PC-3 (cell line): ENCODE results near the gene MRPS7. TPM values are rescaled to one million over a fixed set of nuclear protein-coding genes. Genes with fewer than 3 reads are reported as not detected.

Experiments
- ATAC-seq: fragments of 200-7000 bp; cut with Tn5 transposase; 2 replicates; pipeline ENCODE4 v1.9.1; 2020; ENCODE audit warnings: mild to moderate bottlenecking, moderate library complexity
- BruUV-seq: library from RNA; stranded (reverse); fragments of 400-500 nt; replicated peaks from 2 replicates; lab custom pipeline; 2021; lab: Mats Ljungman, UMichigan
- CTCF ChIA-PET: fragments of 300-600 bp; sonication (Branson Sonifier 250); formaldehyde crosslinking; loops from one replicate; lab custom pipeline; 2022; ENCODE audit warnings: antibody characterized with exemption; lab: Charles Lee
- POLR2A ChIA-PET: fragments of 300-600 bp; sonication (Branson Sonifier 250); formaldehyde crosslinking; loops from one replicate; lab custom pipeline; 2022; ENCODE audit warnings: antibody characterized with exemption; ENCODE audit not compliant: unreplicated experiment; lab: Charles Lee
- DNase-seq: peaks from one replicate; pipeline ENCODE4 v3.0.0-alpha.2; 2015
- H2AFZ ChIP-seq: fragments of 300-600 bp; sonication (generic); 2 replicates; pipeline ENCODE4 v1.6.0; 2016; ENCODE audit warnings: antibody characterized with exemption, low read length
- H3F3A ChIP-seq: fragments of 300-600 bp; sonication (generic); one replicate; pipeline ENCODE4 v1.6.0; 2017; ENCODE audit warnings: antibody characterized with exemption, low read length, control low read depth, mild to moderate bottlenecking; ENCODE audit not compliant: unreplicated experiment
- H3K27ac ChIP-seq: fragments of 300-600 bp; sonication (generic); 2 replicates; pipeline ENCODE4 v1.5.1; 2016; ENCODE audit warnings: mild to moderate bottlenecking, low read length
- H3K27me3 ChIP-seq: fragments of 300-600 bp; sonication (generic); 2 replicates; pipeline ENCODE4 v1.6.1; 2016; ENCODE audit warnings: low read length, mixed read lengths
- H3K36me3 ChIP-seq: fragments of 300-600 bp; sonication (generic); 2 replicates; pipeline ENCODE4 v1.6.1; 2016; ENCODE audit warnings: low read depth, mixed run types, low read length, mixed read lengths
- H3K4me1 ChIP-seq: fragments of 300-600 bp; sonication (generic); 2 replicates; pipeline ENCODE4 v1.5.1; 2016; ENCODE audit warnings: low read length; ENCODE audit not compliant: insufficient read depth
- H3K4me2 ChIP-seq: fragments of 300-600 bp; sonication (generic); 2 replicates; pipeline ENCODE4 v1.6.0; 2016; ENCODE audit warnings: low read length
- H3K4me3 ChIP-seq: fragments of 300-600 bp; sonication (generic); 2 replicates; pipeline ENCODE4 v1.5.1; 2016; ENCODE audit warnings: mild to moderate bottlenecking, low read length, mixed read lengths
- H3K79me2 ChIP-seq: fragments of 300-600 bp; sonication (generic); 2 replicates; pipeline ENCODE4 v1.6.1; 2017; ENCODE audit warnings: low read length, mixed read lengths
- H3K9ac ChIP-seq: fragments of 300-600 bp; sonication (generic); 2 replicates; pipeline ENCODE4 v1.6.0; 2016; ENCODE audit warnings: mild to moderate bottlenecking, low read length
- H3K9me2 ChIP-seq: fragments of 300-600 bp; sonication (generic); replicated peaks from 2 replicates; pipeline ENCODE4 v1.6.1; 2016; ENCODE audit warnings: mixed run types, low read length, mixed read lengths
- H3K9me3 ChIP-seq: fragments of 300-600 bp; sonication (generic); 2 replicates; pipeline ENCODE4 v1.6.1; 2016; ENCODE audit warnings: low read length, mixed read lengths
- H4K20me1 ChIP-seq: fragments of 300-600 bp; sonication (generic); 2 replicates; pipeline ENCODE4 v1.6.1; 2016; ENCODE audit warnings: low read length, mixed read lengths
- CTCF ChIP-seq: fragments of 300-600 bp; sonication (generic); conservative IDR thresholded peaks from 2 replicates; pipeline ENCODE4 v1.5.1; 2017; ENCODE audit warnings: antibody characterized with exemption, low read depth, mild to moderate bottlenecking, low read length
- EZH2 ChIP-seq: fragments of 300-600 bp; sonication (generic); IDR thresholded peaks from one replicate; pipeline ENCODE4 v1.6.1; 2017; ENCODE audit warnings: antibody characterized with exemption, mild to moderate bottlenecking, low read length; ENCODE audit not compliant: unreplicated experiment
- EZH2phosphoT487 ChIP-seq: fragments of 300-600 bp; sonication (generic); IDR thresholded peaks from 2 replicates; pipeline ENCODE4 v1.6.1; 2018; ENCODE audit warnings: mild to moderate bottlenecking, antibody characterized with exemption, low read length, borderline replicate concordance
- intact Hi-C: fragments of 100-400 bp; cut with micrococcal nuclease; formaldehyde crosslinking; loops from 2 replicates; pipeline ENCODE4 v1.9.0; 2023
- total RNA-seq: library from RNA; depleted of rRNA; stranded (reverse); fragments of >200 nt; gene quantifications from 2 replicates; pipeline ENCODE4 v1.2.3, GENCODE V29; 2014

Gene MRPS7
- total RNA-seq, 1 experiment from 2014 or later = 144 TPM

- H3F3A ChIP-seq = peaks cover 4% of the 10 kb centered on the region
- no peaks in the 10 kb centered on the region for H3K27me3 ChIP-seq
- no peaks in the 10 kb centered on the region for H4K20me1 ChIP-seq
- H3K36me3 ChIP-seq = peaks cover 80% of the 10 kb centered on the region
- peak; percentile 47 for DNase-seq
- H3K79me2 ChIP-seq = no peaks in the 10 kb centered on the region
- ChIA-PET POLR2A (interaction anchor here (0.5 kb wide), 1 partner anchor 13 kb away, joined by 3 read pairs; no protein-coding TSS in a partner anchor), CTCF (interaction anchor here (0.6 to 1.7 kb wide), 6 partner anchors 8 to 181 kb away, joined by 3 to 9 read pairs (median 4); partner anchors contain the start of gene MIF4GD)
- no peaks in the 10 kb centered on the region for H3K4me1 ChIP-seq
- ATAC-seq = peak; percentile 21
- H3K4me3 ChIP-seq = no peak overlapping the region
- H3K9me2 ChIP-seq = no peaks in the 10 kb centered on the region
- intact Hi-C loops = no loop called here
- H3K4me2 ChIP-seq = no peak overlapping the region
- H3K9me3 ChIP-seq = no peaks in the 10 kb centered on the region
- BruUV-seq = no TSS peak
- H2AFZ ChIP-seq = no peak overlapping the region
- no peak overlapping the region for H3K27ac ChIP-seq
- peak; percentile 98 for TF ChIP-seq CTCF
- no peak for TF ChIP-seq EZH2phosphoT487
- H3K9ac ChIP-seq = no peak overlapping the region
These were observed 21.1 kb upstream of the MRPS7 start for GRCh38 chr17:75240394-75241142.

GRCh38 chr17:75241143-75241430 is 20.6 kb upstream of the MRPS7 start:
- H3K4me2 ChIP-seq = no peak overlapping the region
- H3K27ac ChIP-seq = no peak overlapping the region
- ChIA-PET POLR2A (interaction anchor here (0.5 kb wide), 1 partner anchor 14 kb away, joined by 3 read pairs; no protein-coding TSS in a partner anchor), CTCF (interaction anchor here (0.6 to 1.7 kb wide), 4 partner anchors 9 to 181 kb away, joined by 3 to 9 read pairs (median 4); partner anchors contain the start of gene MIF4GD)
- DNase-seq = no peak
- no peak overlapping the region for H3K4me3 ChIP-seq
- TF ChIP-seq EZH2 (no peak), EZH2phosphoT487 (no peak), CTCF (no peak)
- H3K9me2 ChIP-seq = no peaks in the 10 kb centered on the region
- peaks cover 4% of the 10 kb centered on the region for H3F3A ChIP-seq
- no peak overlapping the region for H2AFZ ChIP-seq
- no peaks in the 10 kb centered on the region for H3K79me2 ChIP-seq
- BruUV-seq = no TSS peak
- ATAC-seq = no peak
- H3K9me3 ChIP-seq = no peaks in the 10 kb centered on the region
- H3K9ac ChIP-seq = no peak overlapping the region
- H3K36me3 ChIP-seq = peaks cover 80% of the 10 kb centered on the region
- no peaks in the 10 kb centered on the region for H3K4me1 ChIP-seq
- no peaks in the 10 kb centered on the region for H3K27me3 ChIP-seq
- intact Hi-C loops = no loop called here
- no peaks in the 10 kb centered on the region for H4K20me1 ChIP-seq

GRCh38 chr17:75241502-75241901 is 20.2 kb upstream of the MRPS7 start:
- Histone ChIP-seq H3K27ac (no peak overlapping the region), H3K36me3 (peaks cover 80% of the 10 kb centered on the region), H3F3A (peaks cover 3% of the 10 kb centered on the region), H3K4me1 (no peaks in the 10 kb centered on the region), H3K4me3 (no peak overlapping the region), H3K9me2 (no peaks in the 10 kb centered on the region), H2AFZ (no peak overlapping the region), H3K9me3 (no peaks in the 10 kb centered on the region), H3K4me2 (no peak overlapping the region), H3K79me2 (no peaks in the 10 kb centered on the region), H3K9ac (no peak overlapping the region), H3K27me3 (no peaks in the 10 kb centered on the region), H4K20me1 (no peaks in the 10 kb centered on the region)
- no TSS peak for BruUV-seq
- ATAC-seq = no peak
- POLR2A ChIA-PET = no interaction called here
- no peak for TF ChIP-seq CTCF
- no peak for TF ChIP-seq EZH2
- TF ChIP-seq EZH2phosphoT487 = no peak
- intact Hi-C loops = no loop called here
- CTCF ChIA-PET = interaction anchor here (1.6 to 1.7 kb wide), 2 partner anchors 29 to 182 kb away, joined by 5 to 9 read pairs; partner anchors contain the start of gene MIF4GD
- DNase-seq = no peak
